Activated CD4-positive, alpha-beta T cell treated with anti-CD3 and anti-CD28 coated beads, Interleukin-2, amount 50 U/mL, for 1 hour (primary cell): ENCODE data around the gene PUDP.
"Not testable (repeated sequence)": the region's sequence is repeated elsewhere in the genome, so short reads cannot be mapped to it uniquely, and the experiment has no call there.

Experiments
- DNase-seq: peaks from one replicate; pipeline ENCODE4 v3.0.0-alpha.2; 2020

The PUDP gene

DNA sequence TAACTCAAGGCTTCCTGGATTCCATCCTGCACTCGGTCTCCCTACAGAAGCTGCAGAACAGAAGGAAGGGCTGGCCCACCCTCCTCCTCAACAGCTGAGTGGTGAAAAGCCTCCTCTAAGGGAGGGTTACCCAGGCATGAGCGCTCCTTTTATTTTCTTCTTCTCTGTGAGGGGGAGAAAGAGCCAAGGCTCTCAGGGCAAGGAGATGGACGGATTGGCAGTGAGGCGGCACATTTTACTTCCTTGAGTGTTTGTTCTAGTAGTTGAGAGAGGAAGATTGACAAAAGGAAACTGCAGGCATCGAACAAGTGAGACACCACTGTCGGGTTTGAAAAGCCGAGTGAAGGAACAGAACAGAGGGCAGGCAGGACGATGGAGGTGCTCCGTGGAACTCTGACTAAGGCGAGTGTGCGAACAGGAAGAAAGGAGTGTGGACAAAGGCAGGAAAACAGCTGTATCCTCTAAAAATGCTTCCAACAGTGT lies 38.9 kb downstream of the PUDP start:
- no peak for DNase-seq

DNA sequence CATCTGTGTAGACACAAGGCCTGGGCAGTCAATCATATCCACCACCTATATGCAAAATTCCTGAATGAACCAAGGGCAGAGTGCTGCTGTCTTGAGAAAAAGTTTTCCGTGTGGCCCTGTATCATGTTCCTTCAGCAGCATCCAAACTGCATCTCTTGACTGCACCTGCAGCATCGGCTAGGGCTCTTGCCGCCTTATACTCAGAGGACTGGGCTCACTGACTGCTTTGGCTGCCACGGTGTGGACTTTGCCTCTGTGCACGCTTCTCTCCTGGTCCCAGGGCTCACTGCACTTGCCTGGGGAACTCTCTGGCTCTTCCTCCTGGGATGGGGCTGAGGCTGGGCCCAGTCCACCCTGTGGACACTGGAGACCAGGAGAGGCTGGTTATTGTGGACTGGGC lies 39.9 kb downstream of the PUDP start:
- no peak for DNase-seq

DNA sequence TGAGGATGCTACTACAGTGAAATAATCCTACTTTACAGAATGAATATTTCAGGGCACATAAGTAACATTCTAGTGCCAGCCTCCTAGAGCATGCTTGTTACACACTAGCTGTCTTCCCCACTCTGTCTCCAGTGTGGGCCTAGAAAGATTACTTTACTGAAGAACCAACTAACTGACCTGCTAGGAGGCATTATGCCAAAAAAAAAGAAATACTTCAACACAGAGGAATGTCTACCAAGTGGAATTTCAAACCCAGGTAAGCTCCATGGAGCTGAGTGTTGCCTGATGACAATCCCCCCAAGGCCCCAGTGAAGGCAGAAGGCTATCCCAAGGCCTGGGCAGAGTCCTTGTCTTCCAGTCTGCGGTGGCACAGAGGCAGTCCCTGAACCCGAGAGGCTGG lies 41.3 kb downstream of the PUDP start:
- DNase-seq = no peak

DNA sequence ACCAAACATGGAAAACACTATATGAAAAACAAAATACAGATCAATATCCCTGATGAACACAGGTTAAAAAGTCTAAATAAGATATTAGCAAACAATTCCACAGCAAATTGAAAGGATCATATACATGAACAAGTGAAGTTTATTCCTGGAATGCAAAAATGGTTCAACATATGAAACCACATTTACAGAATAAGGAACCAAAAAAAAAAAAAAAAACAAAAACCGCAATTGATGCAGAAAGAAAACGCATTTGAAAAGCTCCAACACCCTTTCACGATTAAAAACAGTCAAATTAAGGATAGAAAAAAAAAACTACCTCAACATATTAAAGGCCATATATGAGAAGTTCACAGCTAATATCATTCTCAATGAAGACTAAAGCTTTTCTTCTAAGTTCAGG lies 45.8 kb downstream of the PUDP start:
- no peak for DNase-seq

DNA sequence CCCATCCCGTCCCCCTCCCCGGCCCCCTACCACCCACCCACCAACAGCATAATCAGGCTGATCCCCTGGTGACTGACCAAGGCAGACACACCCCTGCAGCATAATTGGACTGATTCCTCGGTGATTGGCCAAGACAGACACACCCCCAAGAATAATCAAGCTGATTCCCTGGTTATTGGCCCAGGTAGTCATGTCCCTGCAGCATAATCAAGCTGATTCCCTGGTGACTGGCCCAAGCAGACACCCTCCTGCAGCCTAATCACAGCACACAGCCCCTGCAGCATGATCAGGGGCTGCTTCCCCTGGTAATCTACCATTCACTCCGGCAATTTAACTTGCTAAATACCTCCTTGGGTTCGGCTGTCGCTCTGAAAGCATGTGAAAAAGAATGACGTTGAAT lies 47.9 kb downstream of the PUDP start:
- no peak for DNase-seq

DNA sequence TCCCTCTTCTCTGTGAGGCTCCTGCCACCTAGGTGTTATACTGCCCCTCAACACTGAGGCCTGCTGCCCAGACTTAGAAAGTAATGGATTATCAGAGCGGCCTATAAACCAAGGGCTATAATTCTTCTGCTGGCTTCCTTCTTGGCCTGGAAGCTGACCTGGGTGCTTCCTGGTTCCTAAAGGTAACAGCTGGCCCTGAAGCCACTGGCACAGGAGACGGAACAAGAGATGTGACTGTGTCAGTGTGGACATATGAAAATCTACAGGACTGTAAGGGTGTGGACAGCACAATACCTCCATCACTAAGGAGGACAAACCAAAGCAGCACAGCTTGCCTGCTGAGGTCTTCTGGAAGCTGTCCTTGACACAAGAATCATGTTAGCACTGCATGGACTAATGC lies 52.3 kb downstream of the PUDP start:
- not testable (repeated sequence) for DNase-seq

DNA sequence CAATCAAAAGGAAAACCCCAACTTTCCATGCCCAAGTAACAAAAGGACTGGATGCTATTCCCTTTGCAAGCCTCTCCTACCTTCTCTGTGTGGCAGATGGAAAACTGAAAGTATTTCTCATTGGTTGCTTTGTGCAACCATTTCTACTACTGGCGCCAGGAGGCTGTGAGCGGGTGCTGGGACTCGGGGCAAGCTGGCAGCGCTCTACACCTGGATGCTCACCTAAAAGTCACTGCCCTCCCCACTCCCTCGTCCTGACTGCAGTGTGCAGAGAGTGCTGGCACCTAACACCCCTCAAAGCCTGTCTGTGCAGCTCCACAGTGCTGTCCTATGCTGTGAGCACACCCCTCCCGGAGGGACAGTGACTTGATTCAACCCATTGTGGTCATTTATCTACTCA lies 54.6 kb downstream of the PUDP start:
- DNase-seq = no peak

DNA sequence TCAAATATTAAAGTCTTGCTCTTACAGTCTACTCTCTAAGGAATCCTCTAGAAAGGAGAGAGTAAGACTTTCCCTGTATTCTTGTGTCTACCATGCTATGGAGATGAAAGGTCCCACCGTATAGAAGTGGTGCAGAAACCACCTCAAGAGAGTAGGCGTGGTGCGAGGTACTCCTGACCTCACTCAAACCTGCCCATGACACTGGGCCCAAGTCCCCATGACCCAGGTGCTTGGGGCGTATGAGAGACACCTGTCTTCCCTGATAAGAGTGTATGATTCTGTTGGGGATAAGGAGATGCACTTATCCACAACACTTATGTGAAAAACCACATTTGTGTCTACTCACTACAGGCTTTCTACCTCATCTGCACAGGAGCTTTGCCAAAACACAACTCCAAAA lies 55.4 kb downstream of the PUDP start:
- DNase-seq = no peak

DNA sequence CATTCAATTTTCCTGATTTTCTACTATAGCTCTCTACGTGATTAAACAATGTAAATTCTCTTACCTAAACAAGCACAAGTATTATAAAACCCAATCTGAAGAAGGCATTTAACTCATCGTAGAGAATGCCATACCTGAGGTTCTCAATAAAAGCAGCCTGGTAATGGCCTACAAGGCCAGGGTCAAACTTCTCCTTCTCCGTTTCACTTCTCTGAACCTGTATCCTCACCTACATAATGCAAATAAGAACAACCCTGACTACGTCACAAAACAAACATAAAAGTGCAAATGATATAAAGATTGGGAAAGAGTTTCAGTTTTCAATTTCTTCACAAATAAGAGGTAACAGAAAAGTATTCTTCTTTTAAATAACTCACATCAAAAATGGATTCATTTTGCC lies 56.0 kb downstream of the PUDP start:
- no peak for DNase-seq

DNA sequence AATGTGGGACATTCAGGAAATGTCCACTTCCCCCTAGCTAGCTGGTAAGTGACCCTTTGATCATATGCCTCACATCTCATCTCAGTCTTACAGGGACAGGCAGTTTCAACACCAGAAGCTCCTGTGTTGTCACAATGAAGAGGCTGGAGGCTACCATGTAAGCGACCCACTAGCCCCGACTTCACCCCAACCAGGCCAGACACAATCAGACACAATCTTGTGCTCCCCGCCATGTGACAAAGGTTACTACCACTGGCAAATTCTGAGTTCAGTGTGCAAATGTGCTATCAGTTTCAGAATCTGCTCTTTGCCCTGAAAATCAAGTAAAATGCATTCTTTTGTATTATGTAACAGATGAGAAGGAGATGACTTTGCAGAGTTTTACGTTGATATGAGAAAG lies 57.3 kb downstream of the PUDP start:
- DNase-seq = no peak

DNA sequence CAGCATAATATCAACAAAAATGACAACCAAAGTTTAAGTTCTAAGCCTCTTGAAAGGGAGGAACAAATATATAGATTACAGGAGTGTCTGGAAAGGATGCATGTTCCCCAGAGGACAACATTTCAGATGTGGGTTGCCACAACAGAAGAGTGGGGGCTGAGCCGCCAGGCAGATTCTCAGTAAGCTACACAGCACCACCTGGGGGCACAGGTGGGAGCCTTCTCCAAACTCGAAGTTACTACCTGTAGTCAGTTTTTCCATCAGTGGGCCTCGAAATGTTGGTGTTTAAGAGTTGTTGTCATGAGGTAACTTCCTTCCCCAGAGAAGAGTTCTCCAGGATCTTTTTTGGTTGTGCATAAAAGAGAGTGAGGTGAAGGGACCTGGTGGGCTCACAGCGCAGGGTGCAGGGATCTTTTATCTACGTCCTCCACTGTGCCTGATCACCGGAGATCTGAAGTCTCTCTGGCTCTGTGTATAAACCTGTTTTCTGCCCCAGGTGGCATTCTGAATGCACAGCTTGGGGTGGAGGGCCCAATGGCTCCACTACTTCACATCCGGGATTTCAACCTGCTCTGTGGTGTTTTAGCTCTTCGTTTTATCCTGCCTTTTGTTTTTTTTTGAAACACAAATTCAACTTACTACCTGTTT lies 58.9 kb downstream of the PUDP start:
- peak; percentile 35 for DNase-seq

DNA sequence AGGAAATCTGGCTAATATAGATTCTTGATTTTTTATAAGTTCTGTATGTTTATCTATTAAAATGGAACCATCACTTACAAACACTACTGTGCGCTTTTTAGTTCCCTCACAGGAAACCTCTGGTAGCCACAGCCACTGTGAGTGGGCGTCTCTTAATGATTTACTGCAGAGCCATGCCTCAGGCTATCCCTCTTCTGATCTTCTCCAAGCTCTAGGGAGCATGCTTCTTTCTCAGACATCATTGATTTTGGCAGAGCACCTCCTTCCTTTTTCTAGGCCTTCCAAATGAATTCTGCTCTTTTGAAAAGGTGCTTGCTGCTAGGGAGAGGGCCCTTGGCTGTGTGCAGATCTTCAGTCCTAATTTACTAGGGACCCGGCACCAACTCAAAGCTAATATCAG lies 61.6 kb downstream of the PUDP start:
- DNase-seq = no peak

DNA sequence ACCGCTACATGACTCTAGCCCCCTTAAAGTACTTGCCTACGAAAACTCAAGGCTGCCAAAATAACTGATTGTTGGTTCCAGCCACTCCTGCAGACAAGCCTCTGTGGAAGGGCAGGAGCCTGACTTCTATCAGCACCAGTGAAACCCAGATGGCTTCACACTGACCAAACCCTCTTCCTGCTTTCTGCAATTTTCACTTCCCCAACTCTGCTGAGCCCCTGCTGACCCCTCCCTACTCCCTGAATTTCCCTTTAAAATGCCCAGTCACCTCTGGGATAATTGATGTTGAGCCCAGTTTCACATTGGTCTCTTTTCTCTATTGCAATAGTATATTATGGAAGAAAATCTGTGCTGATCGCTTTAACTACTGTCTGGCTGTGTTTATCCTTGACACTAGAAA lies 62.1 kb downstream of the PUDP start:
- no peak for DNase-seq

DNA sequence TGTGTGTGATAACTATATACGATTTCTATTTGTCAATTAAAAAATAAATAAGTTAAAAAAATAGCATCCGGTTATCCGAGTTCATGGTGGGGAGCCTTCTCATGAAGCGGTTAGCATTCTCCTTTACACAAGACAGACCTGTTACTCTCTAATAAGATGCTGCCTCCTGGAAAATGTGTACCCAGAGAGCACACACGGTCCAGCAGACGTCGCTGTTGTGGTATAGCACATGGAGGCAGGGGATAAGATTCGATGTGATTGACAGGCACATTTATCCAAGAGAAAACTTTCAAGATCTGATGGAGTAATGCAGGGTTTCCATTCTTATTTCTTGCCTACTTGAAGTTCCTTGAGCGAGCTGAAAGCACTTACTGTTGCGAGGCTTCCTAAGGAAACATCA lies 63.1 kb downstream of the PUDP start:
- DNase-seq = no peak

DNA sequence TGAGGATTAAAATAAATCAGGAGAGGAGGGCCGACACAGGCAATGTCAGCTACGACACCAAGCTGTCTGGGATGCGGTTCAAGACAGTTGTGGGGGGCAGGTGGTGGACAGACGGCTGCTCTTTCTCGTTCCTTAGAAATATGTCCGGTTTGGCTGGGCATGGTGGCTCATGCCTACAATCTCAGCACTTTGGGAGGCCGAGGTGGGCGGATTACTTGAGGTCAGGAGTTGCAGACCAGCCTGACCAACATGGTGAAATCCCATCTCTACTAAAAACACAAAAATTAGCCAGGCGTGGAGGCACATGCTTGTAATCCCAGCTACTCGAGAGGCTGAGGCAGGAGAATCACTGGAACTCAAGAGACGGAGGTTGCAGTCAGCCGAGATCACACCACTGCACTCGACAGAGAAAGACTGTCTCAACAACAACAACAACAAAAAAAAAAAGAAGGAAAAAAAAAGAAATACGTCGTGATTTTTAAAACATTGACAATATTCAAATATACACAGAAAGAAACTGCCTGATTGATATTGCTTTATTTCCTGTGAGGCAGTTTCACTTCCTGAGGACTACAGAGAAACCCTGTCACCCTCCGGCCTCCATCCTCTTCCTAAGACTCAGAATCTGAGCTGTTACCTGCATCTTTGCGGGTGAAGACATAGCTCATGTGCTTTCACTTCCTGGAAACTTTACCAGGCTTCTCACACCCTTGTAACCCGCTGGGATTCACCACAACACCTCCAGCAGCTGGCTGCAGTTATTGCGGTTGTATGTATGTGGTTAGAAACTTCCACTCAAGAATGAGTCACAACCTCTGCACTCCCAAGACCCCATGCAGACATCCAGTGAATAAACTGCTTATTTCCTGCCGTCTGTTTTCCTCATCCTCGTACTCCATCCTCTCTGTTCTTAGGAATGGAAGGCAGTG lies 64.2 kb downstream of the PUDP start:
- peak; percentile 33 for DNase-seq

DNA sequence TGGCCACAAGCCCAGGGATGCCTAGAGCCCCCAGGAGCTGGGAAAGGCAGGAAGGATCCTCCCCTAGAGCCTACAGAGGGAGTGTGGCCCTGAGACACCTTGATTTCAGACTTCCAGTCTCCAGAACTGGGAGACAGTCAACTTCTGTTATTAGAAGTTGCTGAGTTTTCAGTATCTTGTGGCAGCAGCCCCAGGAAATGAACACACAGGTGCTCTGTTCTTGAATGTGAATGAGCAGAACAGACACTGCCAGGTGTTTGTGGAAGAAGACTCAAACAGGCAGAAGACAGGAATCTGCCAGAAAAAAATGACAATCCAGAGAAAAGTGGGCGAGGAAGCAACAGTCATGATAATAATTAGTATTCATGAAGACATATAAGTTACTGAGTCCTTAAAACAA lies 64.9 kb downstream of the PUDP start:
- no peak for DNase-seq

DNA sequence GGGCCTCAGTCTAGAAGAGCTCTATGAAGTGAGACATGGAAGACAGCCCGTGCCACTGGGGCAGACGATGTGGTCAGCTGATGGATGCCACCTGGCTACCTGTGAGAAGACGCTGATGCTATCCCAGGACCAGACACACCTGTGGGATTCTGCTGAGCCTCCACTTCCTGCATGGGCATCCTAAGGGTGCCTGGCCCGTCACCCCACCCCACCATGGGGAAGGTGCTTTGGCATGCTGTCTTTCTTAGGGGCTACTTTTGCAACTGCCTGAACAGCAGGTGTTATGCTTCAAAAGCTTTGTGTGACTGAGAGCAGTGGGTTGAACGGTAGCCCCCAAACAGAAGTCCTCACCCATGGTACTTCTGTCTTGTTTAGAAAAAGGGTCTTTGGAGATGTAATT lies 65.4 kb downstream of the PUDP start:
- no peak for DNase-seq

DNA sequence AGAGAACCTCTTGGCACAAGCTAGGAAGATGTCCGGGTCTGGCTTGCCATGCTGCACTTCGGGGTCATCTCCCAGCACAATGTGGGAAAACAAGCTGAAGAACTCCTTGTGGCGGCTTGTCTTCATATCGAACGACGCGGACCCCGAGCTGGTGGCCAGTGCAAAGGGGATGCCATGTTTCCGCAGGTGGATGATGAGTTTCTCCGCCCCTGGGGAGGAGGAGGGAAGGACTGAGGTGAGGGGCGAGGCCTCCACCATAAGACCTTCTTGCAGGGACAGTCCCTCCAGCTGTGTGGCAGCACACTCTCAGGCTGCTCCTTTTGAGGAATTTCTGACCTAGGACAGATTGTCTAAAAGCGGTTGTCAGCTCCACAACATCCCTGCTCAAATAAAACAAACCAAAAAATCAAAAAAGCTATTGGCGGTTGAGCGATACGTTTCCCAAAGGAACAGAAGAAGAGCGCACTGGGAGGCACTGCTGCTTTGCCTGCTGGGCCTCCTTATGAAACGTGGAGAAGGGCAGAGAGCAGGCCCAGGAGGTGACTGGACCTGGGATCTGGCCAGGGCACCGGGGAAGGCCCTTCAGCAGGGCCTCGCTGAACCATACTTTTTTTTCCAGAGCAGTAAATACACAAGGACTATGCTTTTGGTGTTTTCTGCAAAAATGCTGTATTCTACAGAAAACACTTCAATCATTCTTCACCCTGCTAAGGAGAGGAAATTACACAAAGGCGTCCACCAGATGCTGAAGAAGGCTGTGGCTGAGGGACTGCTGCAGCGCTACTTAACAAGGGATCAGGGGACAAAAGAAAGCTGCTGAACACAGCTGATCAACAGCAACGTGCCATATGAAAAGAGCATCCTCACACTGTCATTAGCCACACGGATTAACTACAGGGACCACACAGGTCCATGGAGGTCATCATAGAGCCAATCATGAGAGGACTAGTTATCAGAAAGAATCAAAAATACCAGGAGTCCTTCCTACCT lies 70.4 kb downstream of the PUDP start:
- no peak for DNase-seq

DNA sequence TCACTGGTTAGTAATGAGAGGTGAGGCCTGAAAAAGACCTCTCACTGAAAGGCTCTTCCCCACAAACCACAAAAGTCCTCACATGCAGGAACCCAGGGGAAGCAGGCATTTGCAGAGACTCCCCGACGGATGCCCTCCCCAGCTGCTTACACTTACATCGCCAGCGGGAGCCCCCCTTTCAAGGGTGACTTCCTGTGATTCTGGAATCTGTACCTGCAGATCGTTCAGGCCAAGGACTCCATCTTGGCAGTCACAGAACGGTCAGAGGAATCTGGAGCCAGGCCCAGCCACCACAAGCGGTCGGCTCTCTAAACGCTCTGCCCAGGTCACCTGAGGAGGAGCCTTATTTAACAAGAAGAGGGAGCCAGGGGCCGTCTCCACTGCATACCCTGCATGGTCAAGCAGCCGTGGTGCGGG lies 71.7 kb downstream of the PUDP start:
- DNase-seq = no peak

DNA sequence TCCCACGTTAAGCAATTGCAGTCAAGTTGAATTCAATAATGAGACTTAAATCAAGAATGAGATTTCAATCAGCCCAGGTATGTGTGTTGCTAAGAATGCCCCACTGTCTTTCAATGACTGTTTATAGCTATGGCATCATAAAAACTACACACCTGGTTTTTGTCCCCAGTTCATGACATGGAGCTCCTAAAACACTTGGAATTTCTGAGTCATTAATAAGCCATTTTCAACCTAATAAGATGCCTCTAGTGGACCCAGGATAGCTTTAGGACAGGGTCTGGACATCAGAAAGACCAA lies 73.1 kb downstream of the PUDP start:
- DNase-seq = no peak

DNA sequence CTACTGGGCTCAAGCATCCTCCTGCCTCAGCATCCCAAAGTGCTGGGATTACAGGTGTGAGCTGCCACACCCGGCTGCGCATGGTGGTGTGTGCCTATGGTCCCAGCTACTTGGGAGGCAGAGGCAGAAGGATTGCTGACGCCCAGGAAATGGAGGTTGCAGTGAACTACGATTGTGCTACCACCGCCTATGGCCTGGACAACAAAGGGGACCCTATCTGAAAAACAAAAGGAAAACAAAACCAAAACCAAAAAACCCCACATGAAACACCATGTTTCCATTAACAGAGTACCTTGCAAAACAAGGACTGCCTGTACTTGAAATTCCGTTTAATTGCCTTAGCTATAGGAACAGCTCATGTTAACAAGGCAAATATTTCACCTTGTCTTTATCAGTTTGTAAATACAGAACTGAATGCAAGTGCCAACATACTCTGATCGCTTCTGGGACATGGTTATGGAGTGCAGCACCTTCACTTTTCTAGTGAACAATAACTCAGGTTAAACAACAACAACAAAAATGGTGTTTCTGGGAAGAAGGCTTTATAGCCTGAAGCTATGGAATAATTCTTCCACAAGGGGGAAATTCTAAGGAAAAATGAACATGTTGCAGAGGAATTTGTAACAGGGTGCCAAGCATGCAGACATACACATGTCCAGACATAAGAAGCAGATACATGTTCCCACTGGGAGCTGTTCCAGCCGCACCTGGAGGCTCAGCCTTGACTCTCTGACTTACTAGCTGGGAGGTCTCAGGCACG lies 73.6 kb downstream of the PUDP start:
- no peak for DNase-seq

DNA sequence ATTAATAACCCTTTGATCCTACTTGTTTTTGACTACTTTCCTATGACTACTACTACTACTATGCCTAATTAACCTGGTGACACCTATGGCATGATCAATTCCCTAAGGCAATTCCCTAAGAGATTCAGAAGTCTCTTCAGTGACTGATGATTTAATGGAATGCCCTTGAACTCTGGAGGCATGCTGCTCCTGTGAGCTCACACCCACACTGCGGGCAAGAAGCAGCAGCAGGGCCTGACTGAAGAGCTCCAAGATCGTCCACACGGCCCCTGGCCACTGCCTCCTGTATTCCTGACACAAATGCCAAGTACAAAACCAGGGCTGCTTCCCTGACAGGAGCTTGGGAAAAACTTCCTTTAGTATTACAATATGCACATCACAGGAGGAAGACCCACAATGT lies 74.6 kb downstream of the PUDP start:
- no peak for DNase-seq

DNA sequence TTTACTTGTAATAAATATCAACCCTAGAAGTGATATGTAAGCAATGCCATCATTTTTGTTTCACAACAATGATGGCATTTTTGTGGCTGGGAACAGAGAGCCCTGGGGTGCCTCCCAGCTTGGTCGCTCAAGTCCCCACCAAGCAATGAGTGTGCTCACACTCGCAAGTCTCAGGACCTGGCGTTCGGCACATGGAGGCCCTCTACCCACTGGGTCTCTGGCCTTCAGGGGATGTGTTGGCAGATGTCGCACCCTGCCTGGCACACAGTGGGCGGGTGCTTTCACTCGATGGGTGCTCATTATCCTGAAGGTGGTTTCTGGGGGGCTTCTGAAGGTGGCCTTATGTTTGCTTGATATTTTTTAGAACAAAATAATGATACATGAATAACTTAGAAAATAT lies 75.1 kb downstream of the PUDP start:
- no peak for DNase-seq
